ENCODE measurements around the gene FLYWCH1. TPM values are rescaled to one million over a fixed set of nuclear protein-coding genes. Genes with fewer than 3 reads are reported as not detected.

FLYWCH1 gene
- total RNA-seq, 1 experiment from 2014 or later = 9.1 TPM

DNA sequence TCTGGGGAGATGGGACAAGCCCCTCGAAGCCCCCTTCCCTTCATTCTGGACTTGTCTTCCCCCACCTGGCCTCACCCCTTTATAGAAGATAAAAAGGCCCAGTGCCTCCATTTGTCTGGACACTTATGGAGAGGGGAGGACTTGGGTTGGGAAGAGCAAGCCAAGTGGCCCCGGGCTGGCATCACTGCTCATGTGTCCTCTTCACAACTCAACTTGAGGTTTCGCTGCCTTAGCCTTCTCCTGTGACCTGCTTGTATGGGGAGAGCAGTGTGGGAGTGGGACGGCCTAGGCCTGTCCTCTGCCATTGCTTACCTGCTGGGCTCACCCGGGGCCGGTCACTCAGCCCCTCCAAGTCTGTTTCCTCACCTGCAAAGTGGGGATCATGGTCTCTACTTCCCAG lies 58.8 kb downstream of the FLYWCH1 start:
- Histone ChIP-seq H3K4me1 (peaks cover 6% of the 10 kb centered on the region; the same call in 1 of the 2 replicates), H3K36me3 (peaks cover 22% of the 10 kb centered on the region)

GRCh38 chr16:2971134-2971984 lies 59.6 kb downstream of the FLYWCH1 start:
- H3K9me3 ChIP-seq (replicated peaks) = no peaks in the 10 kb centered on the region
- no peak for DNase-seq
- no peak overlapping the region; the same call in 1 of the 2 replicates for H3K4me3 ChIP-seq
- peaks cover 26% of the 10 kb centered on the region for H3K36me3 ChIP-seq
- H3K27ac ChIP-seq = no peak overlapping the region
- H3K4me1 ChIP-seq = peaks cover 6% of the 10 kb centered on the region; the same call in 1 of the 2 replicates
- H3K27me3 ChIP-seq = no peaks in the 10 kb centered on the region

More for the DNA sequence above, 58.8 kb downstream of the FLYWCH1 start:
- Histone ChIP-seq H3K27me3 (no peaks in the 10 kb centered on the region), H3K4me3 (peak overlapping the region; percentile 71), H3K9me3 (replicated peaks) (no peaks in the 10 kb centered on the region), H3K27ac (peak overlapping the region; percentile 66)
- DNase-seq = no peak

DNA sequence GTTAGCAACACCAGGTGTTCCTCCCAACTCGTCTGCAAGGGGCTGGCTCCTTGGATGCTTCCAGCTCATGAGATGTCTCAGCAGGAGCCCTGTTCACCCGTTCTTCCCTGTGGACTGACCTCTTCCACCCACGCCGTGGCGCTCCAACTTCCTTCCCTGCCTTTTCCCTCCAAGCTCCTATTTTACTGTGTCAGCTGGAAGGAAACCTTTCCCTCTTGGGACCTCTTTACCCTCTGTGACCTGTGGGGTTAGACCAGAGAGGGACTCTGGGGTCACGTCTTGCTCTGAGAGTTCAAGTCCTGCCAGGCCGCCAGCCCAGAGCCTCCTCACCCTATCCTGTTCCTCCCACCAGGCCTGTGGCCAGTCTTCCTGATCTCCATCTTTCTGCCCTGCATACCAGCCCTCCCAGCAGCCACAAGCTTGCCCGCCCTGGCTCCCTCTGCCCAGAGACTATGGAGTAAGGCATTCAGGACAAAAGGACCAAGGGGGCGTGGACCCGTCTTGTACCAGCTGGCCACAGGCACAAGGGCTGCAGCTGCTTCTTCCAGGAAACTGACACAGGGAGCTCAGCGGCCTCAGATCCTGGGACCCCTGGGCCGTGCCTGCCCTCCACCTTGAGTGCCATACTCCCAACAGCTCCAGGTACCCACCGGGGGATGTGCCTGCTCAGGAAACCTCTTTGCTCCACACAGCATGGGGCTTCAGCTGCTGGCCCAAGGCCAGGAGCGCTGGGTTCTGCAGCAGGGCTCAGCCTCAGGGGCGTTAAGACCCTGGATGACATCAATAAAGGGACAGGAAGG lies 60.5 kb downstream of the FLYWCH1 start:
- H3K4me3 ChIP-seq = no peak overlapping the region
- H3K27me3 ChIP-seq = no peaks in the 10 kb centered on the region
- no peak overlapping the region for H3K27ac ChIP-seq
- H3K36me3 ChIP-seq = peaks cover 32% of the 10 kb centered on the region
- no peak for DNase-seq
- no peaks in the 10 kb centered on the region for H3K9me3 ChIP-seq (replicated peaks)
- peaks cover 6% of the 10 kb centered on the region; the same call in 1 of the 2 replicates for H3K4me1 ChIP-seq

GRCh38 chr16:2973093-2973492 lies 61.4 kb downstream of the FLYWCH1 start:
- Histone ChIP-seq H3K27ac (no peak overlapping the region), H3K36me3 (peaks cover 28% of the 10 kb centered on the region), H3K4me1 (peaks cover 6% of the 10 kb centered on the region; the same call in 1 of the 2 replicates), H3K9me3 (replicated peaks) (no peaks in the 10 kb centered on the region), H3K4me3 (no peak overlapping the region), H3K27me3 (no peaks in the 10 kb centered on the region)
- no peak for DNase-seq

GRCh38 chr16:2973605-2974318 lies 62.0 kb downstream of the FLYWCH1 start:
- no peaks in the 10 kb centered on the region for H3K27me3 ChIP-seq
- peaks cover 6% of the 10 kb centered on the region; the same call in 1 of the 2 replicates for H3K4me1 ChIP-seq
- no peak for DNase-seq
- no peaks in the 10 kb centered on the region for H3K9me3 ChIP-seq (replicated peaks)
- peaks cover 30% of the 10 kb centered on the region for H3K36me3 ChIP-seq
- no peak overlapping the region for H3K27ac ChIP-seq
- H3K4me3 ChIP-seq = no peak overlapping the region

DNA sequence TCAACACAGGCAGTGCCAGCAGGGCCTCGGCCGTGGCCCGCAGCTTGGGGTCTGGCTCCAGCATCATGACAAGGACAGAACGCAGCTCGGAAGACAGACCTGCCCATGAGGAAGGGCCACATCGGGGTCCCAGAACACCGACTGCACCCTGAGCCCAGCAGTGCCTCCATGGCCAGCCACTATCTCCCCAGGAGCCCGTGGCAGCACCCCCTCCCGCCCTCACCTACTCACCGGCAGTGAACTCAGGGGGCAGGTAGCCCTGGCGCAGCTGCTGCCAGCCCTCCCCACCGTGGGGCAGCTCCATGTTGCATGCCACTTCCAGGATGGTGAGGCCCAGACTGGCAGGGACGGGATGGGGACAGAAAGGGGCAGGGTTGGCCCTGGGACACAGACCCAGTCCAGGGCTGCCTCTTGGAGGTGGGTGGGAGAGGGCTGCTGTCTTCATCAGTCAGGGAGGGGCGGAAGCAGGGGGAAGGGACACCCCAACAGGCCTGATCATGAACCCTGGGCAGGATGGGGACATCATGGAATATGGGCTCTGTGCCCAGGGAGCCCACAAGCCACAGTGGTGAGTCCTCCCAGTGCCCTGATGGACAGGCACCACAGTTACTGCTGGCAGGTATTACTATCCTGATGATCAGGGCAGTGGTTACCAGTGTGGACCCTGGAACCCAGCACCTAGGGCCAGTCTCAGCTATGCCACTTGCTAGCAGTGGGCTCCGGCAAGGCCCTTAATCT lies 62.8 kb downstream of the FLYWCH1 start:
- Histone ChIP-seq H3K4me3 (no peak overlapping the region), H3K9me3 (replicated peaks) (no peaks in the 10 kb centered on the region), H3K27me3 (no peaks in the 10 kb centered on the region), H3K27ac (no peak overlapping the region), H3K4me1 (peaks cover 6% of the 10 kb centered on the region; the same call in 1 of the 2 replicates), H3K36me3 (peaks cover 30% of the 10 kb centered on the region)
- no peak for DNase-seq

DNA sequence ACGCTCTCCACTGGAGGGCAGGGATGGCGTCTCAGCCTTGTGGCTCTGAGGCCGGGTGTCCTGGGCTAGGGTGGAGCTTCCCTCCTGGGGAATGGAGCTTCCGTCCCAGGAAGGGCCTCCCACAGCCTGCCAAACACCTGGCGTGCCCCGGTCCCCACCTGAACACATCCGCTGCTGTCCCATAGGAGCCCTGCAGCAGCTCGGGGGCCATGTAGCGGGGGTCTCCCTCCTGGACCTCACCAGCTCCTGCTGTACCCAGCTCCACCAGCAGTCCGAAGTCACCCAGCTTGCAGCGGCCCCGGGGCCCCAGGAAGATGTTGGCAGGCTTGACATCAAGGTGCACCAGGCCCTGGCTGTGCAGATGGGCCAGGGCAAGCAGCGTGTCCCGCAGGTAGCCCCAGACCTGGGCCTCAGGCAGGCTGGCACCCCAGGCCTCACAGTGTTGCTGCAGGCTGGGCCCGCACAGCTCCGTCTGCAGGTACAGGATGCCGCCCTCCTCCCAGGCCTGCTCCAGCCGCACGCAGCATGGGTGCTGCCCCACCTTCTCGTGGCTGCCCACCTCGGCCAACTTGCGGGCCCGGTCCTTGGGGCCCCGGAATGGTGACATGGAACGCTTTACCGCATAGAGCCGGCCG lies 63.5 kb downstream of the FLYWCH1 start:
- H3K4me1 ChIP-seq = peaks cover 6% of the 10 kb centered on the region; the same call in 1 of the 2 replicates
- no peak overlapping the region for H3K4me3 ChIP-seq
- DNase-seq = no peak
- no peaks in the 10 kb centered on the region for H3K9me3 ChIP-seq (replicated peaks)
- H3K36me3 ChIP-seq = peaks cover 30% of the 10 kb centered on the region
- H3K27me3 ChIP-seq = no peaks in the 10 kb centered on the region
- no peak overlapping the region for H3K27ac ChIP-seq

- H3K27me3 ChIP-seq = no peaks in the 10 kb centered on the region
- H3K36me3 ChIP-seq = peaks cover 30% of the 10 kb centered on the region
- H3K4me3 ChIP-seq = no peak overlapping the region
- H3K9me3 ChIP-seq (replicated peaks) = no peaks in the 10 kb centered on the region
- H3K27ac ChIP-seq = no peak overlapping the region
- no peak for DNase-seq
- H3K4me1 ChIP-seq = peaks cover 3% of the 10 kb centered on the region
These were observed 64.5 kb downstream of the FLYWCH1 start for GRCh38 chr16:2976201-2976600.

- no peak overlapping the region for H3K4me3 ChIP-seq
- no peaks in the 10 kb centered on the region for H3K27me3 ChIP-seq
- H3K4me1 ChIP-seq = peaks cover 6% of the 10 kb centered on the region
- H3K36me3 ChIP-seq = peaks cover 30% of the 10 kb centered on the region
- H3K9me3 ChIP-seq (replicated peaks) = no peaks in the 10 kb centered on the region
- no peak for DNase-seq
- H3K27ac ChIP-seq = no peak overlapping the region
These were observed 64.9 kb downstream of the FLYWCH1 start for GRCh38 chr16:2976673-2977072.

GRCh38 chr16:2977440-2977839 lies 65.7 kb downstream of the FLYWCH1 start:
- DNase-seq = no peak
- Histone ChIP-seq H3K4me1 (peaks cover 10% of the 10 kb centered on the region), H3K27ac (no peak overlapping the region), H3K36me3 (peaks cover 28% of the 10 kb centered on the region), H3K27me3 (no peaks in the 10 kb centered on the region), H3K4me3 (no peak overlapping the region), H3K9me3 (replicated peaks) (no peaks in the 10 kb centered on the region)

DNA sequence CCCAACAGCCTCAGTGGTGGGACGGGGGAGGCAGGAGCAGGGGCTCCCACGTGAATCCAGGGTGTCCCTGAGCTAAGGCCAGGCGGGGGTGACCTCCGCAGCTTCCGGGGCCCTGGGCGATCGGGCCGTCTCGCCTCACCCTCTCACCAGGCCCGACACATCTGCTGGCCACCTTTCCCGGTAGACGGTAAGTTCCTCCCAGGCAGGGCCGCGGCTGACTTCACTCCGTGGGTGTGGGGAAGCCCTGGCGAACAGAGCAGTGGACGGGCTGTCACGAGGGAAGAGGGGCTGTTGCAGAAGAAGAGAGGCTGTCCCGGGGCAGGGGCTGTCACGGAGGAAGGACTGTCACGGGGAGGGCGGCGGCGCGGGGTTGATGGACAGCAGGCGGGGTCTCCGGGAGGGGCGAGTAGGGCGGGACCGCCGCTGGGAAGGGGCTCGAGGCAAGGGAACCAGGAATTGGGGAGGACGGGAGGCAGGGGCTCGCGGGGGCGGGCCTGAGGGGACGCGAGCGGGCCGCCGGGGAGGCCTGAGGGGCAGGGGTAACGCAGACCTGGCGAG lies 68.0 kb downstream of the FLYWCH1 start:
- Histone ChIP-seq H3K4me3 (peak overlapping the region; percentile 90), H3K9me3 (replicated peaks) (no peaks in the 10 kb centered on the region), H3K27me3 (no peaks in the 10 kb centered on the region), H3K36me3 (peaks cover 21% of the 10 kb centered on the region), H3K4me1 (peaks cover 22% of the 10 kb centered on the region), H3K27ac (peak overlapping the region; percentile 80)
- peak in 1 of 2 experiments; percentile 45 for DNase-seq

- Histone ChIP-seq H3K9me3 (replicated peaks) (no peaks in the 10 kb centered on the region), H3K4me1 (peaks cover 29% of the 10 kb centered on the region), H3K27me3 (no peaks in the 10 kb centered on the region), H3K4me3 (peak within 1 kb of the TSS; percentile 90), H3K36me3 (peaks cover 15% of the 10 kb centered on the region), H3K27ac (peak within 1 kb of the TSS; percentile 80)
- peak; percentile 91 for DNase-seq
These were observed 68.8 kb downstream of the FLYWCH1 start, which contains the start of gene PKMYT1 for GRCh38 chr16:2980227-2981176. PKMYT1 (minus strand) TSS chr16:2980446; CDS start chr16:2979657, 789 bp downstream.
